Measurements from ENCODE around the gene SHE. TPM values are rescaled to one million over a fixed set of nuclear protein-coding genes. Genes with fewer than 3 reads are reported as not detected.

The SHE gene
- total RNA-seq, 2 donors from 2014 or later: 13.5 to 21.4 TPM

DNA sequence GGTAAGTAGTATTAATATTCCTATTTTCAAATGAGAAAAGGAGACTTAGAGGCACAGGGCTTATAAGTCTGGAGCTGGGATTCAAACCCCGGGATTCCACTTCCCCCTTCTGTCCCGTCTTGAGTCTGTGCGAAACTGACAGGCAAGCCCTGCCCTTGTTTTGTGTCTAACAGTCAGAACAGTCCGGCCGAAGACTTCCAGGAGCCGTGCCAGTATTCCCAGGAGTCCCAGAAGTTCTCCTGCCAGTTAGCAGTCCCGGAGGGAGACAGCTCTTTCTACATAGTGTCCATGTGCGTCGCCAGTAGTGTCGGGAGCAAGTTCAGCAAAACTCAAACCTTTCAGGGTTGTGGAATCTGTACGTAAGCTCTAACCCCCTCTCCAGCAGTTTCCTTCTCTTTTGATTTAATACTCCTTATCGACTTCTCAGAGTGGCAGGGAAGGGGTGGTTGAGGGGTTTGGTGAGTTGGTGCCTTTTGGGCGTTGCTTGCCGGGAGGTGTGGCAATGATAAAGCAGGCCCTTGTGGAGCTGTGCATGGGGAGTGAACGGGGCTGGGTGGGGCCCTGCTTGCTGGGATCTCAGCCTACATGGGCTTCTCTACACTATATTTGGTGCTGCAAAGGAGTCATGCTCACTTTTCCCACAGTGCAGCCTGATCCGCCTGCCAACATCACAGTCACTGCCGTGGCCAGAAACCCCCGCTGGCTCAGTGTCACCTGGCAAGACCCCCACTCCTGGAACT, 67.7 kb downstream of the SHE start:
- intact Hi-C loops (cut with DNase I): no loop called here
- peak; percentile 81 for DNase-seq
- ATAC-seq: peak; percentile 71 to 82

DNA sequence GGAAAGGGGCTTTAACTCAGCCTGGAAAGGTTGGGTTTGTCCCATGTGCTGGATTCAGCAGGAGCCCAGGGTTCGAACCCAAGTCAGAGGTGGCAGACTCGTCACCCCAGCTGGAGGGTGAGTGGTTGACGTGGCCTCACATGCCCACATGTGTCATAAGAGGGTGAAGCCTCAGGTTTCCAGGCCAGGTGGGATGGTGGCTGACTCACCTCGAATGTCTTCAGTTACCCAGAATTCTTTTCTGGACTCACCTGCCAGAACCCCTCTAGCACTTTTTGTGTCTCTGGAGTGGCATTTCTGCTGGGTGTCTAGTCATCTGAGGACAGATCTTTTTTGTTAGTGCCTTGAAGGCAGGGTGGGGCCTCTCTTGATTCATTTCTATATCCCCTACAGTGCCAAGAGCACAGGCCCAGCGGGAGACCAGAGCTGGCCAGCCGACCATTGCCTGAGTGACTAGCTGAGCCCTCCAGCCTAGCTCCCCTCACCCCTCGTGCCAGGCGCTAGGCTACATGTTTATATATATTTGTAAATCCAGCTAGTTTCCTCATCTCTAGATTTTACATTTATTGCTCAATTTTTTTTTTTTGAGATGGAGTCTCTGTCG, 68.9 kb downstream of the SHE start:
- intact Hi-C loops (cut with DNase I): no loop called here
- DNase-seq (peak; percentile 37), ATAC-seq (no peak)

DNA sequence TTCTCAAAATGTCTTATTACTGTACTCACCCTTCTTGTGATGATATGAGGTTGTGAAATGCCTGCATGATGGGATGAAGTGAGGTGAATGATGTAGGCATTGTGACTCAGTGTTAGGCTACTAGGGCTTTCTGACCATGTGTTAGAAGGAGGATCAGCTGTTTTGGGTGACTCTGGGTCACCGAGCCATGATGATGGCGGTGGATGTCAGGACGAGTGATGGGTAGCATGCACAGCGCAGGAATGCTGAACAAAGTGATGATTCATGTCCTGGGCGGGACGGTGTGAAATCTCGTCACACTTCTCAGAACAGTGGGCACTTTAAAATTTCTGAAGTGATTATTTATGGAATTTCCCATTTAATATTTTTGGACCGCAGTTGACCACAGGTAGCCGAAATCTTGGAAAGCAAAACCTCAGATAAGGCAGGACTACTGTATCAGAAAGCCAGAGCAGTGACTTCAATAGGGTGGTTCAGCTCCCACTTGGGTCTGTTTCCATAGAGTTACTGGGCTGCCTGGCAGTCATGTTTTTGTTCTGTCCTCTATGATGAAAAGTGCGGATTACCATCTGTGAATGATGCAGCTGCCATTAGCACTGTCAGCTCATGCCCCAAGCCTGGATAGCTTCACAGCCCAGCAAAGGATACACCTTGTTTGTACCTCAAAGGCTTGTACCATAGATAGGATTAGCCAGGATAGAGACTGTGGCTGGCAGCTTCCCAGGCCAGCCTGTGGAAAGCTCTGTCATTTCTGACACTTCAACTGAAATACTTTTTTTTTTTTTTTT, 70.4 kb downstream of the SHE start:
- ATAC-seq: peak in 1 of 2 donors; percentile 51

GRCh38 chr1:154430903-154431302, 71.3 kb downstream of the SHE start:
- DNase-seq (peak; percentile 38), ATAC-seq (peak in 1 of 2 donors; percentile 18)
- intact Hi-C loops (cut with DNase I): no loop called here

More for the DNA sequence above, 70.4 kb downstream of the SHE start:
- intact Hi-C loops (cut with DNase I): no loop called here
- peak; percentile 58 for DNase-seq

DNA sequence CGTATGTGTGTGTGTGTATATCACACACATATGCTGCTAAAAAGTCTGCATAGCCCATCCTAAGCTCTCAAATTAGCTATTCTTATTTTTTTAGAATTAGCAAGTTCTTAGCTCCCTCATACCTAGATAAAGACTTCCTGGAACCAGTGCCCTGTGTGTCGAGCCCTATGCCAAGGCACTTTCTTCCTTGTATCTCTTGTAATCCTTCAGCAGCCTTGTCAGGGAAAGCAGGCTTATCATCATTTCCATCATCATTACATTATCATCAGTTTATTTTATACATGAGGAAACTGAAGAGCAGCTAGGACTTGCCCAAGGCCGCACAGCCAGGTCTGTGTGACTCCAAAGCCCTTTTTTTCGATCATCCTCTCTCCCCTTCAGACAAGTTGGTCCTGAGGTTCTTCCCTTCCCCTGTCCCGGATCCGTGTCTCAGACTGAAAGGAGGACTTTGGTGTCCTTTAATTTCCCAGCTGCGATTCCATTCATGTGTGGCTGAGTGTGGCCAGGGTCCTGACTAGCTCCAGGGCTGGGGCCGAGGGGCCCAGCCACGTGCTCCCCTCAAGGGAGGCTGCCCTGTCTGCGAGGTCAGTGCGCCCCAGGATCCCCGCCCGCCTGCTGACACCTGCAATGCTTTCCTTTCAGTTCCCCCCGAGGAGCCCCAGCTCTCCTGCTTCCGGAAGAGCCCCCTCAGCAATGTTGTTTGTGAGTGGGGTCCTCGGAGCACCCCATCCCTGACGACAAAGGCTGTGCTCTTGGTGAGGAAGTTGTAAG, 72.2 kb downstream of the SHE start:
- intact Hi-C loops (cut with DNase I): no loop called here
- DNase-seq (no peak), ATAC-seq (no peak)

Other genes starting within 250 kb of the SHE start
- gene HAX1, start 229.8 kb downstream of the SHE start, total RNA-seq: 100 to 1,000 TPM; 112 to 120 TPM
- not detected for gene AQP10, start 181.3 kb downstream of the SHE start, total RNA-seq
- 10 to 100 TPM; 23.7 to 31.0 TPM for gene ATP8B2, start 176.9 kb downstream of the SHE start, total RNA-seq
- 10 to 100 TPM; 11.2 to 11.4 TPM for gene IL6R, start 97.1 kb downstream of the SHE start, total RNA-seq
- 1 to 10 TPM; 3.4 to 3.6 TPM for gene TDRD10, start 193 bp downstream of the SHE start, total RNA-seq
- gene UBE2Q1, start 56.2 kb upstream of the SHE start, total RNA-seq: 10 to 100 TPM; 45.8 to 57.9 TPM
- gene CHRNB2, start 65.4 kb upstream of the SHE start, total RNA-seq: under 1 TPM in 1 of 2 donors, not detected in 1; 0.05 TPM
- 10 to 100 TPM; 70.1 to 80.1 TPM for gene ADAR, start 105.8 kb upstream of the SHE start, total RNA-seq